Measurements from ENCODE around the gene CIT. TPM values are rescaled to one million over a fixed set of nuclear protein-coding genes. Genes with fewer than 3 reads are reported as not detected.

CIT gene
- total RNA-seq (2021; fragmentation: NEBNext Ultra II Directional; extraction: Animal tissue kit (Norgen Biotek cat#: 25700)) = 10 to 100 TPM; 23.1 to 55.5 (median 48.3) TPM
- long read RNA-seq, partial matches to known transcripts = 5 of 14 reads
- long read RNA-seq, other reads (novel, unspliced or antisense) = 9 of 14 reads

GRCh38 chr12:119876761-119877638 is at the start of gene CIT:
TSS of gene CIT (minus strand) at chr12:119877320. CDS start at chr12:119876168, 1,152 bp downstream.
- peaks cover 4% of the 10 kb centered on the region; the same call in 1 of the 2 replicates for H3K36me3 Mint-ChIP-seq (ENCODE audit: low read depth)
- peaks cover 19% of the 10 kb centered on the region for H3K4me1 Mint-ChIP-seq (ENCODE audit: low read depth)
- TF ChIP-seq CTCF (IDR thresholded peaks at IDR 0.05) = no peak
- DNase-seq = peak; percentile 94
- H3K27ac Mint-ChIP-seq = peak within 1 kb of the TSS; percentile 70
- peak within 1 kb of the TSS; percentile 92 for H3K4me3 Mint-ChIP-seq
- H3K27me3 Mint-ChIP-seq (ENCODE audit: insufficient read depth) = no peaks in the 10 kb centered on the region
- no peaks in the 10 kb centered on the region for H3K9me3 Mint-ChIP-seq

GRCh38 chr12:119925269-119925668 is 48.1 kb upstream of the CIT start:
- H3K4me3 Mint-ChIP-seq = no peak overlapping the region
- H3K9me3 Mint-ChIP-seq = no peaks in the 10 kb centered on the region
- no peaks in the 10 kb centered on the region for H3K4me1 Mint-ChIP-seq (ENCODE audit: low read depth)
- H3K36me3 Mint-ChIP-seq (ENCODE audit: low read depth) = no peaks in the 10 kb centered on the region
- peaks cover 26% of the 10 kb centered on the region for H3K27me3 Mint-ChIP-seq (ENCODE audit: insufficient read depth)
- H3K27ac Mint-ChIP-seq = no peak overlapping the region
- TF ChIP-seq CTCF (IDR thresholded peaks at IDR 0.05) = no peak
- DNase-seq = no peak

- Mint-ChIP-seq H3K27me3 (ENCODE audit: insufficient read depth) (peaks cover 18% of the 10 kb centered on the region), H3K9me3 (no peaks in the 10 kb centered on the region), H3K27ac (no peak overlapping the region), H3K4me1 (ENCODE audit: low read depth) (no peaks in the 10 kb centered on the region), H3K4me3 (no peak overlapping the region), H3K36me3 (ENCODE audit: low read depth) (no peaks in the 10 kb centered on the region)
- DNase-seq = no peak
- no peak for TF ChIP-seq CTCF (IDR thresholded peaks at IDR 0.05)
Measured at GRCh38 chr12:119920064-119920463, 42.9 kb upstream of the CIT start.

GRCh38 chr12:119915894-119916510 is 38.9 kb upstream of the CIT start:
- H3K4me3 Mint-ChIP-seq = no peak overlapping the region
- peaks cover 20% of the 10 kb centered on the region for H3K4me1 Mint-ChIP-seq (ENCODE audit: low read depth)
- H3K9me3 Mint-ChIP-seq = no peaks in the 10 kb centered on the region
- no peaks in the 10 kb centered on the region for H3K36me3 Mint-ChIP-seq (ENCODE audit: low read depth)
- no peak for TF ChIP-seq CTCF (IDR thresholded peaks at IDR 0.05)
- no peak for DNase-seq
- H3K27me3 Mint-ChIP-seq (ENCODE audit: insufficient read depth) = peaks cover 1% of the 10 kb centered on the region; the same call in 1 of the 2 replicates
- no peak overlapping the region for H3K27ac Mint-ChIP-seq

GRCh38 chr12:119914666-119915065 is 37.5 kb upstream of the CIT start:
- no peak overlapping the region for H3K27ac Mint-ChIP-seq
- no peaks in the 10 kb centered on the region for H3K9me3 Mint-ChIP-seq
- H3K27me3 Mint-ChIP-seq (ENCODE audit: insufficient read depth) = peaks cover 2% of the 10 kb centered on the region
- no peak for DNase-seq
- H3K4me3 Mint-ChIP-seq = no peak overlapping the region
- TF ChIP-seq CTCF (IDR thresholded peaks at IDR 0.05) = no peak
- H3K36me3 Mint-ChIP-seq (ENCODE audit: low read depth) = no peaks in the 10 kb centered on the region
- H3K4me1 Mint-ChIP-seq (ENCODE audit: low read depth) = peaks cover 20% of the 10 kb centered on the region

Data from HFFc6 (cell line).